Heart left ventricle (tissue), 16 donors: Measurements from ENCODE around the gene CHRNA3. TPM values are rescaled to one million over a fixed set of nuclear protein-coding genes. Genes with fewer than 3 reads are reported as not detected.
"Not testable (repeated sequence)": the region's sequence is repeated elsewhere in the genome, so short reads cannot be mapped to it uniquely, and the experiment has no call there.

Experiments
- ATAC-seq, 4 donors: fragments of 200-7000 bp; cut with Tn5 transposase; one replicate each; pipeline ENCODE4 v1.9.1; 2020 to 2022; ENCODE audit warnings: moderate library complexity in 4 of 4, mild to moderate bottlenecking in 3 of 4, moderate number of reproducible peaks in 1 of 4
- DNase-seq, 5 donors: peaks; one replicate each; pipeline ENCODE4 v3.0.0-alpha.2; 2020
- H3K27ac ChIP-seq, 12 donors: fragments of 200-600 bp; sonication (generic) in 4 of 12; one replicate each; pipeline versions ENCODE4 v1.5.0 to v1.8.0; 2016 to 2022; ENCODE audit warnings: mild to moderate bottlenecking in 2 of 12
- H3K27me3 ChIP-seq, 9 donors: fragments of 200-600 bp; sonication (generic) in 2 of 9; one replicate each; pipeline versions ENCODE4 v1.5.1 to v1.8.0; 2016 to 2022; ENCODE audit warnings: mild to moderate bottlenecking in 3 of 9
- H3K36me3 ChIP-seq, 9 donors: fragments of 200-600 bp; sonication (generic) in 2 of 9; one replicate each; pipeline versions ENCODE4 v1.5.0 to v1.8.0; 2018 to 2022; ENCODE audit warnings: mild to moderate bottlenecking in 2 of 9
- H3K4me1 ChIP-seq, 12 donors: fragments of 200-600 bp; sonication (generic) in 4 of 12; one replicate each; pipeline versions ENCODE4 v1.5.0 to v1.8.0; 2016 to 2022; ENCODE audit warnings: mild to moderate bottlenecking in 3 of 12
- H3K4me3 ChIP-seq, 12 donors: fragments of 200-600 bp; sonication (generic) in 4 of 12; one replicate each; pipeline versions ENCODE4 v1.5.0 to v1.8.0; 2017 to 2022; ENCODE audit warnings: mild to moderate bottlenecking in 9 of 12, moderate library complexity in 4 of 12
- H3K9me3 ChIP-seq, 12 donors: fragments of 200-600 bp; sonication (generic) in 4 of 12; one replicate each; pipeline versions ENCODE4 v1.5.0 to v1.8.0; 2016 to 2022; ENCODE audit warnings: mild to moderate bottlenecking in 1 of 12
- POLR2A ChIP-seq, 2 donors: fragments of 450-650 bp; IDR thresholded peaks; one replicate each; pipeline ENCODE4 v1.6.1; 2017; ENCODE audit warnings: antibody characterized with exemption in 2 of 2, mild to moderate bottlenecking in 2 of 2, moderate library complexity in 2 of 2
- whole genome bisulfite sequencing, 4 donors: extraction: QIAGEN DNeasy Blood & Tissue Kit in 2 of 4; methylation state at CpG; one replicate each; pipeline versions ENCODE4 v1.1.5 to v1.1.7; 2013 to 2018; 5-methylcytosine and 5-hydroxymethylcytosine counted together
- intact Hi-C, 10 donors: fragments of 100-400 bp; cut with DNase I; formaldehyde crosslinking; loops; one replicate each; pipeline versions ENCODE4 v1.11.1 to v1.14.2; 2022
- polyA plus RNA-seq, 2 donors: library from polyadenylated mRNA; stranded (reverse); fragments of 200-250 nt; gene quantifications; one replicate each; pipeline ENCODE4 v1.2.3, GENCODE V29; 2013
- total RNA-seq, 9 donors: library from RNA; depleted of rRNA in 2 of 9; stranded (reverse); fragments of >200 nt in 2 of 9; fragmentation: NEBNext Ultra II Directional in 3 of 9; extraction: Animal tissue kit (Norgen Biotek cat#: 25700) in 3 of 9; gene quantifications; one replicate each; pipeline versions ENCODE4 v1.1.0 to v1.2.4, GENCODE V29; 2016 to 2023
- TF ChIP-seq, protein P1 (sequence below), 12 donors: fragments of 200-600 bp; sonication (generic) in 4 of 12; IDR thresholded peaks; one replicate each; pipeline versions ENCODE4 v1.5.0 to v1.8.0; 2018 to 2022; ENCODE audit warnings: antibody characterized with exemption in 12 of 12, mild to moderate bottlenecking in 5 of 12
- donor health status: ischemic (EF 13 %, LVEDD 7.1; RV severe dilation, severe dysfunction).
- donor health status: healthy with polysubstance abuse.
- donor health status: DM: no; HTN: yes; CAD: no.
- donor health status: DM: no; HTN: no; CAD: no.
- donor health status: ischemic (EF 25% LVEDD 6.9; RV normal size, moderate dysfunction).
- donor health status: ischemic (EF 25% LVEDD 5.7; RV mildly dilated, moderate dysfunction).
- donor health status: healthy.
- donor health status: DM: yes; HTN: yes; CAD: no.
- donor health status: ischemic (EF 35%, LVEDD 5.7; RV mildly dilated, moderate dysfunction).
- donor health status: nonischemic (EF 11% LVEDD 7.7; RV severe dilation, severe dysfunction).
- donor health status: DM: yes; HTN: yes; CAD: no.
- donor health status: PGD.
- donor health status: ischemic (EF 29% LVEDD 5.4; RV normal size, mild dysfunction).
- donor health status: nonischemic (EF 23%, LVEDD 6.1; RV moderate dilation, normal function).

CHRNA3 gene
- total and polyA plus RNA-seq, 11 donors, result 0.06 to 6.9 (median 0.30) TPM; not detected in 4

GRCh38 chr15:78563092-78563491, 57.7 kb downstream of the CHRNA3 start:
- H3K27ac ChIP-seq, result no peak overlapping the region
- DNase-seq, result no peak
- no peaks in the 10 kb centered on the region for H3K36me3 ChIP-seq
- peaks cover 0 to 25% (median 5%) of the 10 kb centered on the region in 9 donors for H3K27me3 ChIP-seq
- intact Hi-C loops, result no loop called here
- no peak overlapping the region for H3K4me3 ChIP-seq
- H3K4me1 ChIP-seq, result peaks cover 0 to 18% (median 8%) of the 10 kb centered on the region in 12 donors
- ATAC-seq, result no peak
- H3K9me3 ChIP-seq, result no peaks in the 10 kb centered on the region
- WGBS, 4 donors, result 78 to 89% (median 87%) methylated on average over 2 of the region's 2 CpGs
- TF ChIP-seq POLR2A (IDR thresholded peaks at IDR 0.05), result no peak
- TF ChIP-seq, protein P1, sequence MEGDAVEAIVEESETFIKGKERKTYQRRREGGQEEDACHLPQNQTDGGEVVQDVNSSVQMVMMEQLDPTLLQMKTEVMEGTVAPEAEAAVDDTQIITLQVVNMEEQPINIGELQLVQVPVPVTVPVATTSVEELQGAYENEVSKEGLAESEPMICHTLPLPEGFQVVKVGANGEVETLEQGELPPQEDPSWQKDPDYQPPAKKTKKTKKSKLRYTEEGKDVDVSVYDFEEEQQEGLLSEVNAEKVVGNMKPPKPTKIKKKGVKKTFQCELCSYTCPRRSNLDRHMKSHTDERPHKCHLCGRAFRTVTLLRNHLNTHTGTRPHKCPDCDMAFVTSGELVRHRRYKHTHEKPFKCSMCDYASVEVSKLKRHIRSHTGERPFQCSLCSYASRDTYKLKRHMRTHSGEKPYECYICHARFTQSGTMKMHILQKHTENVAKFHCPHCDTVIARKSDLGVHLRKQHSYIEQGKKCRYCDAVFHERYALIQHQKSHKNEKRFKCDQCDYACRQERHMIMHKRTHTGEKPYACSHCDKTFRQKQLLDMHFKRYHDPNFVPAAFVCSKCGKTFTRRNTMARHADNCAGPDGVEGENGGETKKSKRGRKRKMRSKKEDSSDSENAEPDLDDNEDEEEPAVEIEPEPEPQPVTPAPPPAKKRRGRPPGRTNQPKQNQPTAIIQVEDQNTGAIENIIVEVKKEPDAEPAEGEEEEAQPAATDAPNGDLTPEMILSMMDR (IDR thresholded peaks at IDR 0.05), result no peak

DNA sequence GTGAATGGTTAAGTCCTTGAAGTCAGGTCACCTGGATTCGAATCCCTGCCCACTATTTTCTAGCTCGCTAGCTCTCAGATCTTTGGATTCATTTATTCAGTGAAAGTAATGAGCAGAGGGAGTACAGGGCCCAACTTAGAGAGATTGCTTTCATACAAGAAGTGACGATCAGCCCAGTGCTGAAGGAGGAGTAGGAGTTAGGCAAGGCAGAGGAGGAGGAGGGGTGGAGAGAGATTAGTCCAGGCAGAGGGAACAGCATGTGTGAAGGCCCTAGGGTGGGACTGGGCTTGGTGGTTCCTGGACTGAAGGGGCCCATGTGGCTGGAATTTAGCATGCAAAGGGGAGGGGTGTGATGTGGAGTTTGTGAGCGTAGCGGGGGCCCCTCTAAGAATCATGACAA, 59.3 kb downstream of the CHRNA3 start:
- intact Hi-C loops, result no loop called here
- Histone ChIP-seq H3K27me3 (peaks cover 0 to 9% (median 0%) of the 10 kb centered on the region in 9 donors), H3K36me3 (no peaks in the 10 kb centered on the region), H3K9me3 (no peaks in the 10 kb centered on the region), H3K4me1 (peaks cover 0 to 18% (median 7%) of the 10 kb centered on the region in 12 donors), H3K4me3 (no peak overlapping the region), H3K27ac (no peak overlapping the region)
- DNase-seq, result no peak
- WGBS, 4 donors, result 83 to 95% (median 90%) methylated on average over 5 of the region's 5 CpGs
- no peak for ATAC-seq
- TF ChIP-seq, protein P1 (IDR thresholded peaks at IDR 0.05), result no peak
- TF ChIP-seq POLR2A (IDR thresholded peaks at IDR 0.05), result no peak

GRCh38 chr15:78560201-78560600, 60.6 kb downstream of the CHRNA3 start:
- H3K9me3 ChIP-seq, H3K4me1 ChIP-seq, H3K27ac ChIP-seq, DNase-seq, intact Hi-C loops, H3K4me3 ChIP-seq, H3K27me3 ChIP-seq, ATAC-seq, H3K36me3 ChIP-seq: not testable (repeated sequence)
- 91 to 95% (median 93%) methylated on average over 10 of the region's 10 CpGs for WGBS, 4 donors

GRCh38 chr15:78552597-78552996, 68.2 kb downstream of the CHRNA3 start:
- 59 to 69% (median 63%) methylated on average over 5 of the region's 5 CpGs for WGBS, 4 donors
- H3K27me3 ChIP-seq, result no peaks in the 10 kb centered on the region
- no peak for DNase-seq
- no peak for ATAC-seq
- no peak for TF ChIP-seq POLR2A (IDR thresholded peaks at IDR 0.05)
- TF ChIP-seq, protein P1 (IDR thresholded peaks at IDR 0.05), result no peak
- H3K4me3 ChIP-seq, result no peak overlapping the region
- no peak overlapping the region for H3K27ac ChIP-seq
- intact Hi-C loops, result no loop called here
- no peaks in the 10 kb centered on the region for H3K9me3 ChIP-seq
- H3K36me3 ChIP-seq, result peaks cover 0 to 41% (median 36%) of the 10 kb centered on the region in 9 donors
- no peaks in the 10 kb centered on the region for H3K4me1 ChIP-seq

DNA sequence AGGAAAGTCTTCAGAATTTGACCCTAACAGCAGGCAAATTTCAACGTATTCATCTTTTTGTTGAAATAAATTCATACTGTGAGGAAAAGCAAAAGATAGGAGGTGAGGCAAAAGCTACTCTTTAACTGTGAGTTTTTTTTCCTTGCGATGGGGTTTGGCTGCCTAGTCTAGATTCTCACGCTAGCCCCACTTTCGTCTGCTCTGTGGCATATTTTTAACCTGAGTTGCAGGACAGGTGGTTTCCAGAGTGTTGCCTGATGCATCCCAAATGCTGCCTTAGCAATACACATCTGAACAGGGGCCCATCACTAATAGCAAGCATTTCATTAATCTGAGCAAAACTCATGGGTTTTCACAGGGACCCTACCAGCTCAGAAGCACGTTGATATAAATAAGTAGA, 68.9 kb downstream of the CHRNA3 start:
- TF ChIP-seq POLR2A (IDR thresholded peaks at IDR 0.05), result no peak
- TF ChIP-seq, protein P1 (IDR thresholded peaks at IDR 0.05), result no peak
- no peak overlapping the region for H3K4me3 ChIP-seq
- no peaks in the 10 kb centered on the region for H3K9me3 ChIP-seq
- no peaks in the 10 kb centered on the region for H3K4me1 ChIP-seq
- no peak for DNase-seq
- H3K36me3 ChIP-seq, result peaks cover 0 to 48% (median 43%) of the 10 kb centered on the region in 9 donors
- H3K27ac ChIP-seq, result no peak overlapping the region
- no peak for ATAC-seq
- no peaks in the 10 kb centered on the region for H3K27me3 ChIP-seq
- 85 to 90% (median 87%) methylated on average over 5 of the region's 5 CpGs for WGBS, 4 donors
- intact Hi-C loops, result no loop called here
